Stomach (tissue), 9 donors: ENCODE results near the gene PCBD2. TPM values are rescaled to one million over a fixed set of nuclear protein-coding genes. Genes with fewer than 3 reads are reported as not detected.
A peak's percentile ranks its signal among the peaks of the same experiment; 100 is the strongest.
"Not testable (repeated sequence)": the region's sequence is repeated elsewhere in the genome, so short reads cannot be mapped to it uniquely, and the experiment has no call there.

Experiments
- DNase-seq, 2 donors: peaks; one replicate each; pipeline versions ENCODE4 v3.0.0 to v3.0.0-alpha.2; 2013 to 2019
- H3K27ac ChIP-seq, 5 donors: fragments of 200-600 bp in 4 of 5; sonication (generic) in 4 of 5; one replicate each; pipeline ENCODE4 v1.5.1; 2013 to 2019; ENCODE audit warnings: mild to moderate bottlenecking in 1 of 5, moderate library complexity in 1 of 5
- H3K27me3 ChIP-seq, 3 donors: fragments of 200-600 bp; sonication (generic); one replicate each; pipeline ENCODE4 v1.5.1; 2017 to 2019; ENCODE audit warnings: mixed run types in 1 of 3
- H3K36me3 ChIP-seq, 4 donors: fragments of 200-600 bp; sonication (generic); 1 replicate in 3 of 4; 2 replicates in 1 of 4; pipeline ENCODE4 v1.5.1; 2016 to 2019
- H3K4me1 ChIP-seq, 4 donors: fragments of 200-600 bp; sonication (generic); one replicate each; pipeline ENCODE4 v1.5.1; 2016 to 2019
- H3K4me3 ChIP-seq, 4 donors: fragments of 200-600 bp; sonication (generic) in 3 of 4; one replicate each; pipeline ENCODE4 v1.5.1; 2016 to 2019; ENCODE audit warnings: mild to moderate bottlenecking in 1 of 4
- H3K9me3 ChIP-seq, 4 donors: fragments of 200-600 bp; sonication (generic); one replicate each; pipeline ENCODE4 v1.5.1; 2016 to 2019
- CTCF ChIP-seq, 7 experiments: fragments of 450-650 bp in 4 of 7; fragments of 200-600 bp in 3 of 7; sonication (generic) in 3 of 7; IDR thresholded peaks; one replicate each; pipeline ENCODE4 v1.5.1; 2016 to 2019; ENCODE audit warnings: antibody characterized with exemption in 7 of 7, control low read depth in 2 of 7, mild to moderate bottlenecking in 1 of 7
- EP300 ChIP-seq: sonication (generic); formaldehyde crosslinking; IDR thresholded peaks from one replicate; pipeline ENCODE4 v1.6.1; 2017; ENCODE audit warnings: antibody characterized with exemption
- POLR2A ChIP-seq, 4 donors: fragments of 450-650 bp; IDR thresholded peaks; one replicate each; pipeline ENCODE4 v1.6.1; 2016; ENCODE audit warnings: antibody characterized with exemption in 4 of 4, control low read depth in 2 of 4, mild to moderate bottlenecking in 1 of 4, moderate library complexity in 1 of 4
- POLR2AphosphoS5 ChIP-seq, 3 donors: sonication (generic); formaldehyde crosslinking; IDR thresholded peaks; one replicate each; pipeline ENCODE4 v1.6.1; 2016; ENCODE audit warnings: antibody characterized with exemption in 3 of 3
- WGBS, 5 donors: extraction: QIAGEN DNeasy Blood & Tissue Kit in 3 of 5; methylation state at CpG; one replicate each; pipeline versions ENCODE4 v1.1.5 to v1.1.7; 2013 to 2018; 5-methylcytosine and 5-hydroxymethylcytosine counted together
- intact Hi-C: fragments of 100-400 bp; cut with DNase I; formaldehyde crosslinking; loops from one replicate; pipeline ENCODE4 v1.15.1; 2023; ENCODE audit warnings: low total_unique reads
- polyA plus RNA-seq, 3 donors: library from polyadenylated mRNA; stranded (reverse); fragments of 200-250 nt; gene quantifications; one replicate each; pipeline ENCODE4 v1.2.3, GENCODE V29; 2013
- total RNA-seq, 5 donors: library from RNA; depleted of rRNA; stranded (reverse); fragments of >200 nt; gene quantifications; one replicate each; pipeline versions ENCODE4 v1.1.0 to v1.2.3, GENCODE V29; 2014 to 2016
- donor health status: healthy with polysubstance abuse.
- donor health status: Bipolar disorder and iron deficiency.
- donor health status: healthy.

Gene PCBD2
- total and polyA plus RNA-seq, 8 donors: under 0.01 to 18.5 (median 7.1) TPM

- TF ChIP-seq CTCF (IDR thresholded peaks at IDR 0.05) (peak in 5 of 7 experiments; percentile 62 to 81 (median 65)), POLR2AphosphoS5 (IDR thresholded peaks at IDR 0.05) (peak in 1 of 3 donors; percentile 3), POLR2A (IDR thresholded peaks at IDR 0.05) (no peak)
- Histone ChIP-seq H3K27me3 (no peaks in the 10 kb centered on the region), H3K4me3 (peak overlapping the region; percentile 72 to 89 (median 81)), H3K9me3 (no peaks in the 10 kb centered on the region), H3K36me3 (peaks cover 0 to 31% (median 23%) of the 10 kb centered on the region in 4 donors), H3K27ac (peak overlapping the region; percentile 98 to 100 (median 98)), H3K4me1 (peaks cover 0 to 24% (median 7%) of the 10 kb centered on the region in 4 donors)
- intact Hi-C loops: loop anchor here (10.0 kb wide), 1 partner anchor 61 kb away; the partner anchor contains the start of gene C5orf24
- 0 to 2% (median 0%) methylated on average over 41 to 54 of the region's 54 CpGs for WGBS, 5 donors
- DNase-seq: peak; percentile 58 to 89
Observed at GRCh38 chr5:134905246-134905996, 490 bp downstream of the PCBD2 start.

GRCh38 chr5:134906811-134907210, 1.9 kb downstream of the PCBD2 start:
- H3K27me3 ChIP-seq: no peaks in the 10 kb centered on the region
- peaks cover 0 to 36% (median 15%) of the 10 kb centered on the region in 4 donors for H3K4me1 ChIP-seq
- no peaks in the 10 kb centered on the region for H3K9me3 ChIP-seq
- 90 to 100% (median 97%) methylated on average over 1 of the region's 1 CpG for WGBS, 5 donors
- H3K36me3 ChIP-seq: peaks cover 0 to 33% (median 24%) of the 10 kb centered on the region in 4 donors
- DNase-seq: peak in 1 of 2 donors; percentile 7
- no peak for TF ChIP-seq CTCF (IDR thresholded peaks at IDR 0.05)
- TF ChIP-seq POLR2AphosphoS5 (IDR thresholded peaks at IDR 0.05): no peak
- TF ChIP-seq EP300: no peak
- no peak for TF ChIP-seq POLR2A (IDR thresholded peaks at IDR 0.05)
- intact Hi-C loops: loop anchor here (10.0 kb wide), 1 partner anchor 62 kb away; the partner anchor contains the start of gene C5orf24
- H3K27ac ChIP-seq: no peak overlapping the region
- H3K4me3 ChIP-seq: no peak overlapping the region

GRCh38 chr5:134910752-134911151, 5.8 kb downstream of the PCBD2 start:
- WGBS, 5 donors: 95 to 100% (median 98%) methylated on average over 2 of the region's 2 CpGs
- H3K4me3 ChIP-seq, intact Hi-C loops, DNase-seq, H3K9me3 ChIP-seq, H3K27me3 ChIP-seq: not testable (repeated sequence)
- H3K36me3 ChIP-seq: peaks cover 9 to 65% (median 61%) of the 10 kb centered on the region in 4 donors
- H3K4me1 ChIP-seq: peaks cover 0 to 36% (median 22%) of the 10 kb centered on the region in 4 donors
- H3K27ac ChIP-seq: peak overlapping the region in 2 of 5 donors; percentile 18 to 34

- peak in 1 of 2 donors; percentile 10 for DNase-seq
- intact Hi-C loops: no loop called here
- 48 to 76% (median 59%) methylated on average over 8 of the region's 8 CpGs for WGBS, 5 donors
Observed at GRCh38 chr5:134911285-134912206, 6.6 kb downstream of the PCBD2 start.

More at GRCh38 chr5:134911285-134912206, 6.6 kb downstream of the PCBD2 start:
- TF ChIP-seq POLR2A (IDR thresholded peaks at IDR 0.05): no peak
- no peak for TF ChIP-seq CTCF (IDR thresholded peaks at IDR 0.05)
- no peak for TF ChIP-seq EP300
- TF ChIP-seq POLR2AphosphoS5 (IDR thresholded peaks at IDR 0.05): no peak
- Histone ChIP-seq H3K36me3 (peaks cover 12 to 72% (median 66%) of the 10 kb centered on the region in 4 donors), H3K4me3 (no peak overlapping the region), H3K27ac (peak overlapping the region in 4 of 5 donors; percentile 1 to 34 (median 21)), H3K27me3 (no peaks in the 10 kb centered on the region), H3K9me3 (no peaks in the 10 kb centered on the region), H3K4me1 (peaks cover 0 to 29% (median 14%) of the 10 kb centered on the region in 4 donors)
